Measurements from ENCODE around the gene NXNL1. TPM values are rescaled to one million over a fixed set of nuclear protein-coding genes. Genes with fewer than 3 reads are reported as not detected.
A peak's percentile ranks its signal among the peaks of the same experiment; 100 is the strongest.

The NXNL1 gene
- total RNA-seq, 4 donors from 2014 or later: not detected

DNA sequence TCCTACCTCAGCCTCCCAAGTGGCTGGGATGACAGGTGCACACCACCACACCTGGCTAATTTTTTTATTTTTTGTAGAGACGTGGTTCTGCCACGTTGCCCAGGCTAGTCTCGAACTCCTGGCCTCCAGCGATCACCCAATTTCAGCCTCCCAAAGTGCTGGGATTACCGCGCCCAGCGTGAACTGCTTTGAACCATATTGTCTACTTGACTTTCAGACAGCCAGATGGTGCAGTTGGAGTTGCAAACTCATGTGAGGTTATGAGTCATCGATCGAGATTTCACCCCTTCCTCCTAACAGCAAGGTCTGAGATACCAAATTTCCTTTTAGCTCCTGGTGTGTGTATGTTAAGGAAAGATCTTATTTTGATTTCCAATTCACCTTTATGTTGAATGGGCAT is 12.3 kb upstream of the NXNL1 start:
- Histone ChIP-seq H3K27me3 (no peaks in the 10 kb centered on the region), H3K4me1 (peaks cover 13 to 38% (median 23%) of the 10 kb centered on the region in 4 donors), H3K36me3 (no peaks in the 10 kb centered on the region), H3K9me3 (no peaks in the 10 kb centered on the region), H3K4me3 (no peak overlapping the region), H3K27ac (peak overlapping the region in 1 of 4 donors; percentile 10)
- no peak for DNase-seq
- TF ChIP-seq POLR2AphosphoS5 (IDR thresholded peaks at IDR 0.05) (no peak), EP300 (IDR thresholded peaks at IDR 0.05; ENCODE audit: low read depth) (no peak)
- intact Hi-C loops (cut with DNase I; ENCODE audit: low total_unique reads) (no loop called here), in situ Hi-C loops (cut with MboI; ENCODE audit: low pct_ligation_motif_present in 1 of 4, low pct_unique_long_range_greater_than_20kb in 1 of 4, low sequenced_read_pairs in 3 of 4) (no loop called here)
- 50 to 82% methylated on average over 2 to 9 of the region's 9 CpGs for WGBS, 2 donors (ENCODE audit: low coverage in 1 of 2)

DNA sequence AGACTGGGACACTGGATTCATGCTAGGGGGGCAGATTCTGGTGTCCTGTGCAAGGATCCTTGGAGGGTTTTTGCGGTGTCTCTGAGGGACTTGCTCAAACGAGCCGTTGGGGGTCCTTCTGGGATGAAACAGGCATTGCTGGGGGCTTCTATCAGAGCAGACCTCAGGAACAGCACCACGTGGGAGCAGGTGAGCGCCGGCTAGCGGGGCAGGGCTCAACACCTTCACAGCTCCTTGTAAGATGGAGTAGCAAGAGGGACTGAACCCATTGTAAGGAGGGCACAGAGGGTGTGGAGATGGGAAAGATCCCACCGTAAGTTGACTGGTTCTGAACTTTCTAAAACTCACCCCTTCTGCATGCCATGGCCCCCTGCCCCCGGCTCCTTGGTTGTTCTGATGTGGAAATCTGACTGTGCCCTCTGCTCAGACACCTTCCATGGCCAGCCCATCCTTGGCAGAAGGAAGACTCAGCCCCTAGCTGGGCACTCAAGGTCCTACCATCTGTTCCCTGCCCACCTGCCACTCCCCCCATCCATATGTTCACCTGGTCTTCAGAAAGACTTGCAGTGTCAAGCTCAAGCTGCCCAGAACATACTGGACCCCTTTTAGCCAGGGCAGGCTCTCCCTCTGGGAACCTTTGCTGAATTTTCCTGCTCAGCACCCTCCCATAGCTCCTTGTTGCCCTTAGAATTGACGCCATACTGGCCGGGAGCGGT is 10.8 kb upstream of the NXNL1 start:
- in situ Hi-C loops (cut with MboI; ENCODE audit: low pct_ligation_motif_present in 1 of 4, low pct_unique_long_range_greater_than_20kb in 1 of 4, low sequenced_read_pairs in 3 of 4) (no loop called here), intact Hi-C loops (cut with DNase I; ENCODE audit: low total_unique reads) (no loop called here)
- Histone ChIP-seq H3K27me3 (no peaks in the 10 kb centered on the region), H3K27ac (peak overlapping the region in 3 of 4 donors; percentile 82 to 88 (median 88)), H3K4me1 (peaks cover 13 to 45% (median 23%) of the 10 kb centered on the region in 4 donors), H3K36me3 (no peaks in the 10 kb centered on the region), H3K4me3 (peak overlapping the region in 1 of 4 donors; percentile 76), H3K9me3 (no peaks in the 10 kb centered on the region)
- 76% methylated on average over 12 of the region's 12 CpGs; no CpG with 5 or more reads in 1 of the 2 donors for WGBS, 2 donors (ENCODE audit: low coverage in 1 of 2)
- TF ChIP-seq POLR2A (IDR thresholded peaks at IDR 0.05) (no peak), POLR2AphosphoS5 (IDR thresholded peaks at IDR 0.05) (no peak), EP300 (IDR thresholded peaks at IDR 0.05; ENCODE audit: low read depth) (no peak)
- TF ChIP-seq, protein P1, sequence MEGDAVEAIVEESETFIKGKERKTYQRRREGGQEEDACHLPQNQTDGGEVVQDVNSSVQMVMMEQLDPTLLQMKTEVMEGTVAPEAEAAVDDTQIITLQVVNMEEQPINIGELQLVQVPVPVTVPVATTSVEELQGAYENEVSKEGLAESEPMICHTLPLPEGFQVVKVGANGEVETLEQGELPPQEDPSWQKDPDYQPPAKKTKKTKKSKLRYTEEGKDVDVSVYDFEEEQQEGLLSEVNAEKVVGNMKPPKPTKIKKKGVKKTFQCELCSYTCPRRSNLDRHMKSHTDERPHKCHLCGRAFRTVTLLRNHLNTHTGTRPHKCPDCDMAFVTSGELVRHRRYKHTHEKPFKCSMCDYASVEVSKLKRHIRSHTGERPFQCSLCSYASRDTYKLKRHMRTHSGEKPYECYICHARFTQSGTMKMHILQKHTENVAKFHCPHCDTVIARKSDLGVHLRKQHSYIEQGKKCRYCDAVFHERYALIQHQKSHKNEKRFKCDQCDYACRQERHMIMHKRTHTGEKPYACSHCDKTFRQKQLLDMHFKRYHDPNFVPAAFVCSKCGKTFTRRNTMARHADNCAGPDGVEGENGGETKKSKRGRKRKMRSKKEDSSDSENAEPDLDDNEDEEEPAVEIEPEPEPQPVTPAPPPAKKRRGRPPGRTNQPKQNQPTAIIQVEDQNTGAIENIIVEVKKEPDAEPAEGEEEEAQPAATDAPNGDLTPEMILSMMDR (IDR thresholded peaks at IDR 0.05): no peak
- no peak for DNase-seq

DNA sequence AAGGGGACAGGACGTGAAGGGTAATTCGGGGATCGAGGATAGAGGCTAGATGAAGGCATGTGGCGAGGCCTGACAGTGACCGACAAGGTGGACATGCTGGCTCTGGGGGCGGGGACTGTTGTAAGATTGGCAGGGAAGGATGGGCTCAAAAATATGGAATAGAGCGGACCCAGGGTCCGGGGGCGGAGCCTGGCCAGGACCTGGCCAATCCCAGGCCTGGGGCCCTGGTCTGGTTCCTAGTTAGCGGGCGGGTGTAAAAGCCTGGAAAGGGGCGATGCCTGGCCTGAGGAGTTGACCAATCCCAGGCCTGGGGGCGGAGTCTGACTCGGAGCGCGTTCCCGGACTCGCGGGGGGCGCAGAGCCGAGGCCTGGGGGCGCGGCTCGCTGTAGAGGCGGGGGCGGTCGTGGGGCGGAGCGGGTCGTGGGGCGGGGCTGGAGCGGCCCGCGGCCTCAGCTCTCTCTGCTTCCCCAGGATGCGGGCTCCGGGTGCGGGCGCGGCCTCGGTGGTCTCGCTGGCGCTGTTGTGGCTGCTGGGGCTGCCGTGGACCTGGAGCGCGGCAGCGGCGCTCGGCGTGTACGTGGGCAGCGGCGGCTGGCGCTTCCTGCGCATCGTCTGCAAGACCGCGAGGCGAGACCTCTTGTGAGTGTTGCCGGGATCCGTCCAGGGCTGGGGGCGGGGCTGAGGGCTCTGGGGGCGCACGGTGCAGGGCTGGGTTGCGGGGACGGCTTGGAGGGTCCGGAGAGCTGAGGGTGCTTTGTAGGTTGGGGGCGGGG is 9.5 kb upstream of the NXNL1 start, which contains the start of gene SLC27A1:
TSS of gene SLC27A1 (plus strand) at position 457 of the 774 bp plus-strand sequence. CDS start at position 474, 17 bp downstream.
- WGBS, 2 donors (ENCODE audit: low coverage in 1 of 2): 0 to 1% methylated on average over 5 to 49 of the region's 67 CpGs
- Histone ChIP-seq H3K4me3 (peak within 1 kb of the TSS; percentile 52 to 88 (median 70)), H3K27me3 (no peaks in the 10 kb centered on the region), H3K9me3 (no peaks in the 10 kb centered on the region), H3K36me3 (no peaks in the 10 kb centered on the region), H3K4me1 (peaks cover 13 to 43% (median 22%) of the 10 kb centered on the region in 4 donors), H3K27ac (peak within 1 kb of the TSS; percentile 82 to 88 (median 87))
- peak; percentile 98 for DNase-seq
- in situ Hi-C loops (cut with MboI; ENCODE audit: low pct_ligation_motif_present in 1 of 4, low pct_unique_long_range_greater_than_20kb in 1 of 4, low sequenced_read_pairs in 3 of 4) (no loop called here), intact Hi-C loops (cut with DNase I; ENCODE audit: low total_unique reads) (no loop called here)
- TF ChIP-seq POLR2AphosphoS5 (IDR thresholded peaks at IDR 0.05) (peak in 1 of 3 donors; percentile 8), EP300 (IDR thresholded peaks at IDR 0.05; ENCODE audit: low read depth) (no peak), POLR2A (IDR thresholded peaks at IDR 0.05) (peak; percentile 34)
- TF ChIP-seq, protein P1 (IDR thresholded peaks at IDR 0.05): no peak

DNA sequence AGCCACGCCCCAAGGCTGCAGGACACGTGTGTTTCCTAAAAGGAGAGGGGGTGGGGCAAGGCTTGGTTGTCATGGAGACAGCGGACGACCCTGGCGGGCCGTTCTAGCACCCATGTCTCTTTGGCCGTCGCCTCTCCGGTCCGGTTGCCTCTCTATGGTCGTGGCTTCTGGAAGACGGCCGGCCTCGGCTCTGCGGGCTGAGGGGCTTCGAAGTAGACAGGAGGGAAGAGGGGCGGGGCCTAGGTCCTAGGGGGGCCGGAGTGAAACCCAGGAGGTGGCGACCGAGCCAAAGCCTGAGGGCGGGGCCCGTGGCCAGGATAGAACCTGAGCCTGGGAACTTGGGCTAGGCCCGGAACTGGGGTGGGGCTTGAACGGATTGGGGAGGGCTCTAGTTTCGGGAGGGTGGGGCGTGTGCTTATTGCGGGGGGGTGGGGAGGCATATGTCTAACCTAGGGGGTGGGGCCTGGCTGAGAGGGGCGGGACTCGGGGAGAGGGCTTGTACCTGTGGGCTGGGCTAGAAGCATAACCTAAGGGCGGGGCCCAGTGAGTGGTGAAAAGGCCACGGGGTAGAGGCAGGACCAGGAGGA is 8.8 kb upstream of the NXNL1 start:
- no peaks in the 10 kb centered on the region for H3K36me3 ChIP-seq
- H3K9me3 ChIP-seq: no peaks in the 10 kb centered on the region
- peak overlapping the region; percentile 82 to 88 (median 87) for H3K27ac ChIP-seq
- WGBS, 2 donors (ENCODE audit: low coverage in 1 of 2): 0% methylated on average over 11 to 29 of the region's 31 CpGs
- peaks cover 13 to 40% (median 22%) of the 10 kb centered on the region in 4 donors for H3K4me1 ChIP-seq
- peak overlapping the region; percentile 22 to 88 (median 64) for H3K4me3 ChIP-seq
- DNase-seq: peak; percentile 97
- no peak for TF ChIP-seq POLR2A (IDR thresholded peaks at IDR 0.05)
- peak in 1 of 3 donors; percentile 9 for TF ChIP-seq POLR2AphosphoS5 (IDR thresholded peaks at IDR 0.05)
- in situ Hi-C loops (cut with MboI; ENCODE audit: low pct_ligation_motif_present in 1 of 4, low pct_unique_long_range_greater_than_20kb in 1 of 4, low sequenced_read_pairs in 3 of 4): loop anchor here in 2 of 4 donors (10.0 kb wide), 2 partner anchors 75 to 125 kb away; partner anchors contain the start of gene CCDC194 (in 1 of the 2)
- H3K27me3 ChIP-seq: no peaks in the 10 kb centered on the region
- intact Hi-C loops (cut with DNase I; ENCODE audit: low total_unique reads): loop anchor here (5.0 kb wide), 1 partner anchor 122 kb away; no protein-coding TSS in a partner anchor

Data from transverse colon (tissue), 4 donors.